VCaP (cell line): ENCODE measurements around the gene PRDM16.

ENCODE experiments used
- H3K27ac ChIP-seq: fragments of 450-650 bp; 2 replicates; pipeline ENCODE4 v1.5.1; 2017
- TF ChIP-seq, protein P1 (sequence below): fragments of 450-650 bp; conservative IDR thresholded peaks from 2 replicates; pipeline ENCODE4 v1.5.1; 2017; ENCODE audit warnings: mild to moderate bottlenecking, moderate library complexity

PRDM16 gene

DNA sequence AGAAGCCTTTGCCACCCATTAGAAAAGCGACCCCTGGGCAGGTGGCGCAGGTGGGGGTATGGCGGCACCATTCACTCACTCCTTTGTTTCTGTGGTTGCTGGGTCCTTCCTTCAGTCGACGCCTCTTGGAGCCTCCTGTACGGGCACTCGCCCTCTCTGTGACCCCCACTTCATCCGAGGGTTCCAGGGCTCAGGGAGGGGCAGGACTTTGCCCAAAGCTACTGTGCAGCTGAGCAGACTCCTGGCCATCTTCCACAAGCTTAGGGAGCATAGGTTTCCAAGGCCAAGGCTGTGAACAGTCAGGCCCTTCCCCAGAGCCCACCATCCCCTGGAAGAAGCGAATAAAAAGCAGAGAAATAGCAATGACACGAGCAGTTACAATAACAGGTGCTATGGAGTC lies 194.8 kb downstream of the PRDM16 start:
- TF ChIP-seq, protein P1, sequence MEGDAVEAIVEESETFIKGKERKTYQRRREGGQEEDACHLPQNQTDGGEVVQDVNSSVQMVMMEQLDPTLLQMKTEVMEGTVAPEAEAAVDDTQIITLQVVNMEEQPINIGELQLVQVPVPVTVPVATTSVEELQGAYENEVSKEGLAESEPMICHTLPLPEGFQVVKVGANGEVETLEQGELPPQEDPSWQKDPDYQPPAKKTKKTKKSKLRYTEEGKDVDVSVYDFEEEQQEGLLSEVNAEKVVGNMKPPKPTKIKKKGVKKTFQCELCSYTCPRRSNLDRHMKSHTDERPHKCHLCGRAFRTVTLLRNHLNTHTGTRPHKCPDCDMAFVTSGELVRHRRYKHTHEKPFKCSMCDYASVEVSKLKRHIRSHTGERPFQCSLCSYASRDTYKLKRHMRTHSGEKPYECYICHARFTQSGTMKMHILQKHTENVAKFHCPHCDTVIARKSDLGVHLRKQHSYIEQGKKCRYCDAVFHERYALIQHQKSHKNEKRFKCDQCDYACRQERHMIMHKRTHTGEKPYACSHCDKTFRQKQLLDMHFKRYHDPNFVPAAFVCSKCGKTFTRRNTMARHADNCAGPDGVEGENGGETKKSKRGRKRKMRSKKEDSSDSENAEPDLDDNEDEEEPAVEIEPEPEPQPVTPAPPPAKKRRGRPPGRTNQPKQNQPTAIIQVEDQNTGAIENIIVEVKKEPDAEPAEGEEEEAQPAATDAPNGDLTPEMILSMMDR, result no peak
- H3K27ac ChIP-seq, result no peak overlapping the region

DNA sequence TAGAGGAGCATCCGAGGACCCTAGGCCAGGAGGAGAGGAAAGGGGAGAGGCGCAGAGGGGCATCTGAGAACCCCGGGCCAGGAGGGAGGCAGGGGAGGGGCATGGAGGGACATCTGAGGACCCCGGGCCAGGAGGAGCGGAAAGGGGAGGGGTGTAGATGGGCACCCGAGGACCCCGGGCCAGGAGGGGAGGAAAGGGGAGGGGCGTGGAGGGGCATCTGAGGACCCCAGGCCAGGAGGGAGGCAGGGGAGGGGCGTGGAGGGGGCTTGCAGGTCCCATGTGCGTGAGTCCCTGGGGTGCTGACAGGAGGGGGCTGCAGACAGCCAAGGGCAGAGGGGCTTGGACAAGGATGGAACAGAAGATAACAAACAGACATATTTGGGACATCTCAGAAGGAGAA lies 195.5 kb downstream of the PRDM16 start:
- no peak overlapping the region for H3K27ac ChIP-seq
- TF ChIP-seq, protein P1, result no peak

DNA sequence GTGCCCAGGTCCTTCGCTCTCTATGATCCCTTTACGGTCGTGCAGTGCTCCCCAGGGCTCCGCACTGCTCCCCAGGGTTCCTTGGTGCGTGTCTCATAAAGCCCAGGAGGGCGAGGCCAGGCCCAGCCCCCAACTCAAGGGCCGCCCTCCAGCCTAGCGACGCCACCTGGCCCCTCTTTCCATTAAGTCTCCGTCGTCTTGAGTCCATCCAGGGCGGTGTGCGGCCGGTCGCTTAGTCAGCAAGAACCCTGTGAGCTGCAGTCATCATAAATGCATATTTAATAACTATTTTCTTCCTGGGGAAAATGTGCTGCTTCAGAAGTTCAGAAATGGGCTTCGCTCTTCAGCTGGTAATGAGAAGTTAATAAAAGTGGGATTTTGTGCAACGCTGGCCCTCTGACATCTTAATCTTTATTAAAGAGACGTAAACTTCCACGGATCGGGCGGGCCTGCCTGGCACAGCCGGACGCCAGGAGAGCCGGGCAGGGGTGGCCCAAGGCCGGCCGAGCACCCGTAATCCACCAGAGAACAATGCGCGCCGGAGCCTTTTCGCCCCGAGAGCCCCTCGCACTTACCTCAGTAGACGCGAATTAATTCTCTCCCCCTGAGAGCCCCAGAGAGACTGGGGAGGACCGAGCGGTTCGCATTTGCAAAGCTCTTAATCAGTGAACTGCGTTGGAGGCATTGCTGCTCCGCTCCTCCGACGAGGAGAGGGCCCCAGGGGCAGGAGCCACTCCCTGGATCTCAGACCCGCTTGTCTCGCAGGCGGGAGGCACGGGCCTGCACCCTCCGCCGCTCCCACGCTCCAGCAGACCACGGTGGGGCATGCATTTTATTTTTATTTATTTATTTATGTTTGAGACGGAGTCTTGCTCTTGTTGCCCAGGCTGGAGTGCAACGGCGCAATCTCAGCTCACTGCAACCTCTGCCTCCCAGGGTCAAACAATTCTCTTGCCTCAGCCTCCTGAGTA lies 197.1 kb downstream of the PRDM16 start:
- no peak overlapping the region for H3K27ac ChIP-seq
- TF ChIP-seq, protein P1, result no peak

DNA sequence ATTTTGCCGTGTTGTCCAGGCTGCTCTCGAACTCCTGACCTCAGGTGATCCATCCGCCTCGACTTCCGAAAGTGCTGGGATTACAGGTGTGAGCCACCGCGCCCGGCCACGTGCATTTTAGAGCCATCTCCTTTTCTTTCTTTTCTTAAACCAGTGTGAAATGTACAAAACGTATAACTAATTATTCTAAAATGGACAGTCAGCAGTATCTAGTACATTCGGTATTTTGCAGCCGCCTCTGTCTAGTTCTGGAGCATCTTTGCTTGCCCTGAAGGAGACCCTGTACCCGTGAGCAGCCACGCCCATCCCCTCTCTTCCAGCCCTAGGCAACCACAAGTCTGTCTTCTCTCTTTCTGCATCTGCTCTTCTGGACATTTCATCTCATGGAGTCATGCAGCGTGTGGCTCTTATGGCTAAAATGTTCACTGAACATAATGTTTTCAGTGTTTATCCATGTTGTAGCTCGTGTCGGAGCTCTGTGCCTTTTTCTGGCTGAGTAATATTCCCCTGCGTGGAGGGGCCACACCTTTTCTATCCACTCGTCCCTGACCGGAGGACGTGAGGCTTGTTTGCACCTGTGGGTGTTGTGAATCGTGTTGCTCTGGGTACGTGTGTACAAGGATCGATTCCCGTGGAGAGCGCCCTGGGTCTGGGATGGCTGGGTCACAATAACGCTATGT lies 198.0 kb downstream of the PRDM16 start:
- no peak overlapping the region for H3K27ac ChIP-seq
- TF ChIP-seq, protein P1, result no peak

DNA sequence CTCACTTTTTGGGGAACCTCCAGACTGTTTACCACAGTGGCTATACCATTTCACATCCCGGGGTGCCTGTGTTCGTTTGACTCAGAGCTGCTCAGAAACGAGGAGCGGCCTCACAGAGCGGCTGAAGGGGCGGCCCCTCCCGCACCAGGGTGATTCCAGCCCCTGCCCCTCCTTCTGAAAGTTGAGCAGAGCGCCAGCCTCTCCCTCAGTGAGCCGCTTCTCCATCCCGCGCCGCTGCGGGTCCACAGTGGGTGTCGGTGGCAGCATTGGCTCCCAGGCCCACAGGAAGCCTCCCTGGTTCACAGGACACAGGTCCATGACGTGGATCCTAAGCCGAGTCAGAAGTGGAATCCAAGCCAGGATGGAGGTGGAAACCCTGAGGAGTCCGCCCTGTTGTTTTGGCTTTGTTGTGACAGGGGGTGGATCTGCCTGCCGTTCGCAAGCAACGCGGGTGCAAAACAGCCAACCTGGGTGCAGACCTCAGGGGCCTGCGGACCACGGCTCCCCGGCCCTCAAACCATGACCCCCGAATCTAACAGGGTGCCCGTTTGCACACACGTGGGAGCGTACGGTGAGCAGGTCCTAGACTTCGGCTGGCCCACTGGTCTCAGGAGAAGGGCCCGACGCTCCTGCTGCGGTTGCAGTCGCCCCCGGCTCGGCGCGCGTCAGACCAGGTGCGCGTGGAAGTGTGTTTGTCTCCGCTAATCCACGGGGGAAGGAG lies 198.7 kb downstream of the PRDM16 start:
- H3K27ac ChIP-seq, result no peak overlapping the region
- TF ChIP-seq, protein P1, result no peak

DNA sequence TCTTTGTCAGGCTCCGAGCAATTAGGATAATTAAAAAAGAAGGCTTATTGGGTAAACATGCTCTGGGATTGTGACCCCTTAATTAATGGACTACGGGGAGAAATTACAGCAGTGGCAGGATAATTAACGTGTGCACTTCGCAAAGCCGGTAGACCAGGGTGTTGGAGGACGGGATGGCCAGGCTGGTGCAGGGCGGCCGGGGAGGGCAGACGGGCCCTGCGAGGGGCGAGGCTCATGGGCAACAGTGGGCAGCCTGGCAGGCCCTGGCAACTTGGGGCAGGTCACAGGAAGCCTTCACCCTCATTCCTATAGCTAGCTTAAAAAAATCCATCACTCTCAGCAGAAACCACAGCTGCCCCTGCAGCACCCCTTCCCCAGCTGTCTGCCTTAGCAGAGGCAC lies 199.3 kb downstream of the PRDM16 start:
- TF ChIP-seq, protein P1, result no peak
- H3K27ac ChIP-seq, result no peak overlapping the region
